ENCODE measurements around the gene GTF2IRD2.
A peak's percentile ranks its signal among the peaks of the same experiment; 100 is the strongest.
"Not testable (repeated sequence)": the region's sequence is repeated elsewhere in the genome, so short reads cannot be mapped to it uniquely, and the experiment has no call there.

GTF2IRD2 gene

DNA sequence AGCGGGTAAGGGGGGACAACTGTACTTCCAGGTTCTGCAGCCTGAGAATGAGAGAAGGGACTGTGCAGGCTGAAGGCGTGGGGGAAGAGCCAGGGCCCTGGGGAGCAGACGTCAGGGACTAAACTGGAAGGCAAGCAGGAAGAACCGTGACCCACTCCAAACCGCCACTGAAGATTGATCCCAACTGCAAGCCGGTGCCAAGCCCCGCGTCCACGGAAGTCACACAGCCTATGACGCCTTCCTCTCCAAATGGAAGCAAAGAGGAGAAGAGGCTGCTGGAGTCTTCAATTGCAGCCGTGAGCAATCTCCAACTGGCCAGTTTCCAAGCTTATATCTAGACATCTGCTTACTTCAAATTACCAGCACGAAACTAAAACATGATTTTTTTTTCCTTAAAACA lies 1.6 kb downstream of the GTF2IRD2 start:
- no CpG with 5 or more reads among the region's 12 CpGs for WGBS, 2 experiments (ENCODE audit: insufficient coverage in 2 of 2)
- H3K9me3 ChIP-seq (ENCODE audit: control insufficient read depth, low read length); H3K27ac ChIP-seq (ENCODE audit: low read depth, low read length, severe bottlenecking); H3K4me3 ChIP-seq (ENCODE audit: extremely low read depth, insufficient read depth, low read length, poor library complexity, severe bottlenecking); H3K36me3 ChIP-seq (ENCODE audit: control insufficient read depth, insufficient read depth, low read length); H3K4me1 ChIP-seq (ENCODE audit: control insufficient read depth, insufficient read depth, low read length, poor library complexity, severe bottlenecking): not testable (repeated sequence)

DNA sequence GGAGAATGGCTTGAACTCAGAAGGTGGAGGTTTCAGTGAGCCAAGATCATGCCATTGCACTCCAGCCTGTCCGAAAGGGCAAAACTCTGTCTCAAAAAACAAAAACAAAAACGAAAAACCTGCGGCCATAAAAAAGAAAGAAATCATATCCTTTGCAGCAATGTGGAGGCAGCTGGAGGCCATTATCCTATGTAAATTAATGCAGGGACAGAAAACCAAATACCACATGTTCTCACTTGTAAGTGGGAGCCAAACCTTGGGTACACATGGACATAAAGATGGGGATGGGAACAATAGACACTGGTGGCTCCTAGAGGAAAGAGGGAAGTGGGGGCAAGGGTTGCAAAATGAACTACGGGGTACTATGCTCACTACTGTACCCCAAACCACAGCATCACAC lies 21.0 kb downstream of the GTF2IRD2 start:
- not testable (repeated sequence) for H3K9me3 ChIP-seq (ENCODE audit: control insufficient read depth, low read length); H3K4me3 ChIP-seq (ENCODE audit: extremely low read depth, insufficient read depth, low read length, poor library complexity, severe bottlenecking); H3K27ac ChIP-seq (ENCODE audit: low read depth, low read length, severe bottlenecking); H3K4me1 ChIP-seq (ENCODE audit: control insufficient read depth, insufficient read depth, low read length, poor library complexity, severe bottlenecking); H3K36me3 ChIP-seq (ENCODE audit: control insufficient read depth, insufficient read depth, low read length)
- WGBS, 2 experiments (ENCODE audit: insufficient coverage in 2 of 2): no CpG with 5 or more reads among the region's 4 CpGs

DNA sequence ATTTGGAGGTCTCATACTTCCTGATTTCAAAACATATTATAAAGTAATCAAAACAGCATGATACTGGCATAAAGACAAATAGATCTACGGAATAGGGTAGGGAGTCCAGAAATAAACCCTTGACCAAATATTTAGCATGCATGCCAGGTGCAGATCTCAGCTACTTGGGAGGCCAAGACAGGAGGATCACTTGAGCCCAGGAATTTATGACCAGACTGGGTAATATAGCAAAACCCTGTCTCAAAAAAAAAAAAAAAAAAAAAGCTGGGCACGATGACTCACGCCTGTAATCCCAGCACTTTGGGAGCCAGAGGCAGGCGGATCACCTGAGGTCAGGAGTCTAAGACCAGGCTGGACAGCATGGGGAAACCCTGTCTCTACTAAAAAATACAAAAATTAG lies 21.4 kb downstream of the GTF2IRD2 start:
- not testable (repeated sequence) for H3K4me3 ChIP-seq (ENCODE audit: extremely low read depth, insufficient read depth, low read length, poor library complexity, severe bottlenecking); H3K9me3 ChIP-seq (ENCODE audit: control insufficient read depth, low read length)
- no CpG with 5 or more reads among the region's 4 CpGs for WGBS, 2 experiments (ENCODE audit: insufficient coverage in 2 of 2)

DNA sequence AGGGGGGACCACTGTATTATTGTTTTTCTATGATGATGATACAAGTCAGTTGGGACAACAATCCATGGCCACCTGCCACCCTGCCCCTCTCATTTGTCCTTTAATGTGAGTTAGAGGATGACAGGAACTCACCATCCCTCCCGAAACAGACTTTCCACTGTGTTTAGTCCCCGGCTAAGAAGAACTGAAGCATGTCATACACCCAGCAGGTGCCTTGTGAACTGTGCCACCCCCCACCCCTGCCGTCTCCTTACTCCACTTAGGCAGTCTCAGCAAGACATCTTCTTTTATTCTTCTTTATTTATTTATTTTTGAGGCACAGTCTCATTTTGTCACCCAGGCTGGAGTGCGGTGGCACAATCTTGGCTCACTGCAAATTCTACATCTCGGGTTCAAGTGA lies 30.1 kb downstream of the GTF2IRD2 start:
- not testable (repeated sequence) for H3K9me3 ChIP-seq (ENCODE audit: control insufficient read depth, low read length); H3K36me3 ChIP-seq (ENCODE audit: control insufficient read depth, insufficient read depth, low read length); H3K4me1 ChIP-seq (ENCODE audit: control insufficient read depth, insufficient read depth, low read length, poor library complexity, severe bottlenecking); H3K4me3 ChIP-seq (ENCODE audit: extremely low read depth, insufficient read depth, low read length, poor library complexity, severe bottlenecking); H3K27ac ChIP-seq (ENCODE audit: low read depth, low read length, severe bottlenecking)
- no CpG with 5 or more reads among the region's 5 CpGs for WGBS, 2 experiments (ENCODE audit: insufficient coverage in 2 of 2)

More for the DNA sequence above, 21.4 kb downstream of the GTF2IRD2 start:
- H3K27ac ChIP-seq (ENCODE audit: low read depth, low read length, severe bottlenecking); H3K4me1 ChIP-seq (ENCODE audit: control insufficient read depth, insufficient read depth, low read length, poor library complexity, severe bottlenecking); H3K36me3 ChIP-seq (ENCODE audit: control insufficient read depth, insufficient read depth, low read length): not testable (repeated sequence)

DNA sequence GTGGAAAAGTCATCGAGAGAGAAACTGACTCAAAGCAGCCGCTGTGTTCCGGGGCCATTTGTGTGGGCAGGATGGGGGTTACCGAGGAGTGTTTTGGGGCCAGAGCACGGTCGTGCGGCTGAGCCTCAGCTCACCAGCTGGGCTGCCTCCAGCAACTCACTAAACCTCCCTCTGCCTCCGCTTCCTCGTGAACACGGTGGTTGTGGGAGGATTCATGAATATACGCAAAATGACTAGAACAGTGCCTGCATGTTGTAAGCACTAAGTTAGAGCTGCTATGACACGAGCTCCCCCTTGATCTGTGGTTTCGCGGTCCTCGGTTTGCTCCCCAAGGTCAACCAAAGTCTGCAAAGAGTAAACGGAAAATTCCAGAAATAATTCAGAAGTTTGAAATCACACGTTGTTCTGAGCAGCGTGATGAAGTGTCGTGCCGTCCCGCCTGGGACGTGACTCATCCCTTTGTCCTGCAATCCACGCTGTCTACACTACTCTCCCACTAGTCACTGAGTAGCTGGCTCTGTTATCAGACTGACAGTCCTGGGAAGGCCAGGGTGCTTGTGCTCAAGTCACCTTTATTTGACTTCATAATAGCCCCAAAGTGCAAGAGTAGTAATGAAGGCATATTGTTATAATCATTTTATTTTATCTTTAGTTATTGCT lies 31.1 kb downstream of the GTF2IRD2 start:
- WGBS, 2 experiments (ENCODE audit: insufficient coverage in 2 of 2): no CpG with 5 or more reads among the region's 23 CpGs
- H3K9me3 ChIP-seq (ENCODE audit: control insufficient read depth, low read length); H3K27ac ChIP-seq (ENCODE audit: low read depth, low read length, severe bottlenecking); H3K4me3 ChIP-seq (ENCODE audit: extremely low read depth, insufficient read depth, low read length, poor library complexity, severe bottlenecking); H3K36me3 ChIP-seq (ENCODE audit: control insufficient read depth, insufficient read depth, low read length); H3K4me1 ChIP-seq (ENCODE audit: control insufficient read depth, insufficient read depth, low read length, poor library complexity, severe bottlenecking): not testable (repeated sequence)

DNA sequence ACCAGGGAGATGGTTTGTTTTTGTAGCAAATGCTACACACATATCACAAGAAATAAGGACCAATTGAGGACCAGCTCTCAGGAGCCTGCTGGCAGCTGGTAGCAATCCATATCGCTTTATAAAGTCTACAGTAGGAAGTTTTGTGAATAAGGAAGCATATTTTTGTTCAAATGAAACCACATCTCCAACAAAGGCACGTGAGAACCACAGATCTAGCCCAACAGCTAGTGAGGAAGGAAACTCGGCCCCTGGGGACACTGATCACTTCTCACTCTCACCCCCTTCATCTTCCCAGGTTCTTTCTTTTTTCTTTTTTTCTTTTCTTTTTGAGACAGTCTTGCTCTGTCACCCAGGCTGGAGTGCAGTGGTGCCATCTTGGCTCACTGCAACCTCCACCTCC lies 35.5 kb downstream of the GTF2IRD2 start:
- H3K4me1 ChIP-seq (ENCODE audit: control insufficient read depth, insufficient read depth, low read length, poor library complexity, severe bottlenecking); H3K27ac ChIP-seq (ENCODE audit: low read depth, low read length, severe bottlenecking); H3K4me3 ChIP-seq (ENCODE audit: extremely low read depth, insufficient read depth, low read length, poor library complexity, severe bottlenecking); H3K9me3 ChIP-seq (ENCODE audit: control insufficient read depth, low read length); H3K36me3 ChIP-seq (ENCODE audit: control insufficient read depth, insufficient read depth, low read length): not testable (repeated sequence)
- no CpG with 5 or more reads among the region's 3 CpGs for WGBS, 2 experiments (ENCODE audit: insufficient coverage in 2 of 2)

DNA sequence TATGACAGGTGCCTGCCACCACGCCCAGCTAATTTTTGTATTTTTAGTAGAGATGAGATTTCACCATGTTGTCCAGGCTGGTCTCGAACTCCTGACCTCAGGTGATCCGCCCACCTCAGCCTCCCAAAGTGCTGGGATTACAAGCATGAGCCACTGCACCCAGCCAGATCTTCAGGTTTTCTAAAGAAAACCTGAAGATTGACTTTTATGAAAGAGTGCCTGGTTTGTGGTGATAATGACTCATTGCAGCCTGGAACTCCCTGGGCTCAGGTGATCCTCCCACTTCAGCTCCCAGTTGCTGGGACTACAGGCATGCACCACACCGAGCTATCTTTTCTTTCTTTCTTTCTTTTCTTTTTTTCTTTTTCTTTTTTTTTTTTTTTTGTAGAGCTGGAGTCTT lies 52.8 kb downstream of the GTF2IRD2 start:
- H3K36me3 ChIP-seq (ENCODE audit: control insufficient read depth, insufficient read depth, low read length); H3K9me3 ChIP-seq (ENCODE audit: control insufficient read depth, low read length); H3K4me1 ChIP-seq (ENCODE audit: control insufficient read depth, insufficient read depth, low read length, poor library complexity, severe bottlenecking); H3K27ac ChIP-seq (ENCODE audit: low read depth, low read length, severe bottlenecking); H3K4me3 ChIP-seq (ENCODE audit: extremely low read depth, insufficient read depth, low read length, poor library complexity, severe bottlenecking): not testable (repeated sequence)
- WGBS, 2 experiments (ENCODE audit: insufficient coverage in 2 of 2): no CpG with 5 or more reads among the region's 4 CpGs

DNA sequence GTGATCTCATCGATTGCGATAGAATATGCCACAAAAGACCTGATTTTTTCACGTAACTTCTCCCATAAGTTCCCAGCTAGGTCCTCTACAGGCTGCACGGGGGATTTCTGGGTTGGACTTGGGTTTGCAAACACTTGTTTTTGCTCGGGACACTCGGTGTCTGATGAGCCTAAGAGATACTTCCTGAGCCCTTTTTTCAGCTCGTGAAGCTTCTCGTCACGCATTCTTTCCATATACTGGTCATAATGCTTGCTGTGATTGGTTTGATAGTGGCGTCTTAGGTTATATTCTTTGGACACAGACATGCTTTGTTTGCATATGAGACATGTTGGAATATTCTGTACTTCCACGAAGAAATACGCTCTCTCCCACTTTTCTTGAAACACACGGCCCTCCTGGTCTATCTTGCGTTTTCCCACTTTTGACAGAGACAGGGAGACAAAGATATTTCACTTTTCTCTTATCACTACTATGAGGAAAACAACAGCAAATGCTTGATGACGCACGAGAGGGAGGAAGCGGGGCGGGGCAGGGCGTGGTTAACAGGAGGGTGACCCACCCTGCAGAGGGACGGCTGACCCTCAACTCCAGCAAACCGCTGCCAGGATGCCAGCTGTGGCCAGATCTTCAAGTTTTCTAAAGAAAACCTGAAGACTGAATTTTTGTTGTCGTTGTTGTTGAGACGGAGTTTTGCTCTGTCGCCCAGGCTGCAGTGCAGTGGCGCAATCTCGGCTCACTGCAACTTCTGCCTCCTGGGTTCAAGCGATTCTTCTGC lies 53.4 kb downstream of the GTF2IRD2 start:
- not testable (repeated sequence) for H3K4me3 ChIP-seq (ENCODE audit: extremely low read depth, insufficient read depth, low read length, poor library complexity, severe bottlenecking); H3K4me1 ChIP-seq (ENCODE audit: control insufficient read depth, insufficient read depth, low read length, poor library complexity, severe bottlenecking); H3K9me3 ChIP-seq (ENCODE audit: control insufficient read depth, low read length); H3K27ac ChIP-seq (ENCODE audit: low read depth, low read length, severe bottlenecking); H3K36me3 ChIP-seq (ENCODE audit: control insufficient read depth, insufficient read depth, low read length)
- 100% methylated on average over 3 of the region's 27 CpGs; no CpG with 5 or more reads in 1 of the 2 experiments for WGBS, 2 experiments (ENCODE audit: insufficient coverage in 2 of 2)

DNA sequence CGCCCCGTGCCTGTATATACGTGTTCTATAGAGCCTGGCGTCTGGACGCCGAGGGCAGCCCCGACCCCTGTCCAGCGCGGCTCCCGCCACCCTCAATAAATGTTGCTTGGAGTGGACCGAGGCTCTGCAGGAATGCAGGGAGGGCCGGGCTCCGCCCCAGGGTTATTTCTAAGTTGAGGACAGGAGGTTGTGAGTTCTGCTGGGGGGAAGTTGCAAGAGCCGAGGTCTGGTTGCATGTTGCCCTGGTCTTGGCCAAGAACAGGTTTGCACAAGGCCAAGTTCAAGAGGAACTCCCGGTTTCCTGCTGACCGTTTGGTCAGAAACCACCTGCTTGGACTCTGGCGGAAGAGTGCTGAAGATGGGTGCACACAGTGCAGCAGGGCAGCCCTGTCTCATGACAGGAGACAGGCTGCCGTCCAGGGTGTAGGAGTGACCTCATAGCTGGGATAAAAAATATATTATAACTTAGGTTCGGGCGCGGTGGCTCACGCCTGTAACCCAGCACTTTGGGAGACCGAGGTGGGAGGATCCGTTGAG lies 62.1 kb downstream of the GTF2IRD2 start:
- not testable (repeated sequence) for H3K4me1 ChIP-seq (ENCODE audit: control insufficient read depth, insufficient read depth, low read length, poor library complexity, severe bottlenecking); H3K27ac ChIP-seq (ENCODE audit: low read depth, low read length, severe bottlenecking)

DNA sequence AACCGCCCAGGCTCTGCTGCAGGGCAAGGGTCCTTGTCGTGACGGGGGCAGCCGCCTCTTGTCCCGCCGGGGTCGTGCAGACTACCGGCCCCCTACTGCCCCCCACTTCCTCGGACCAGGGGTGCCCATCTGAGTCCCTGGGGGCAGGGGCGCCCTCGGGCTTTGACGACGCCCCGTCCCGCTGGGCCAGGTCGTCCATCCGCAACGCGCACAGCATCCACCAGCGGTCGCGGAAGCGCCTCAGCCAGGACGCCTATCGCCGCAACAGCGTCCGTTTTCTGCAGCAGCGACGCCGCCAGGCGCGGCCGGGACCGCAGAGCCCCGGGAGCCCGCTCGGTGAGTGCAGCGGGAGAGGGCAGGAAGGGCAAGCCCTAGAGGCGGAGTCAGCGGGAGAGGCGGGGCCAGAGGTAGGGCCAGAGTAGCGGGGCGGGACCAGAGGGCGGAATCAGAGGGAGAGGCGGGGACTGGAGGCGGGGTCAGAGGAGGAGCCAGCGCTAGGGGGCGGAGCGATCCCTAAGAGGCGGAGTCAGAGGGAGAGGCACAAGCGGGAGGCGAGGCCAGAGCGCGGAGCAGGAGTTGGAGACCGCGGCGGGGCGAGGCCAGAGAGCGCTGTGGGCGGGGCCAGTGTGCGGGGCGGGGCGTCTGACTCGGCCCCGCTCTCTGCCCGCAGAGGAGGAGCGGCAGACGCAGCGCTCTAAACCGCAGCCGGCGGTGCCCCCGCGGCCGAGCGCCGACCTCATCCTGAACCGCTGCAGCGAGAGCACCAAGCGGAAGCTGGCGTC lies 62.8 kb downstream of the GTF2IRD2 start:
- H3K9me3 ChIP-seq (ENCODE audit: control insufficient read depth, low read length); H3K4me1 ChIP-seq (ENCODE audit: control insufficient read depth, insufficient read depth, low read length, poor library complexity, severe bottlenecking); H3K36me3 ChIP-seq (ENCODE audit: control insufficient read depth, insufficient read depth, low read length); H3K27ac ChIP-seq (ENCODE audit: low read depth, low read length, severe bottlenecking): not testable (repeated sequence)
- peak overlapping the region; percentile 16 for H3K4me3 ChIP-seq (ENCODE audit: extremely low read depth, insufficient read depth, low read length, poor library complexity, severe bottlenecking)
- WGBS, 2 experiments (ENCODE audit: insufficient coverage in 2 of 2): 0% methylated on average over 4 to 9 of the region's 82 CpGs

More for the DNA sequence above, 62.1 kb downstream of the GTF2IRD2 start:
- WGBS, 2 experiments (ENCODE audit: insufficient coverage in 2 of 2): no CpG with 5 or more reads among the region's 24 CpGs
- not testable (repeated sequence) for H3K9me3 ChIP-seq (ENCODE audit: control insufficient read depth, low read length); H3K4me3 ChIP-seq (ENCODE audit: extremely low read depth, insufficient read depth, low read length, poor library complexity, severe bottlenecking); H3K36me3 ChIP-seq (ENCODE audit: control insufficient read depth, insufficient read depth, low read length)
